Skeletal muscle satellite cell (primary cell): ENCODE measurements around the gene CHPF2.
A peak's percentile ranks its signal among the peaks of the same experiment; 100 is the strongest.

Source experiments
- H3K27me3 ChIP-seq: 2 replicates; pipeline ENCODE4 v1.7.0; 2013; ENCODE audit warnings: low read length; ENCODE audit not compliant: control insufficient read depth, insufficient read depth
- H3K36me3 ChIP-seq: 2 replicates; pipeline ENCODE4 v1.7.0; 2013; ENCODE audit warnings: mild to moderate bottlenecking, control low read depth, low read length; ENCODE audit not compliant: insufficient read depth
- H3K4me1 ChIP-seq: 2 replicates; pipeline ENCODE4 v1.7.0; 2013; ENCODE audit warnings: low read length; ENCODE audit not compliant: control insufficient read depth, insufficient read depth
- H3K4me2 ChIP-seq: 2 replicates; pipeline ENCODE4 v1.7.0; 2013; ENCODE audit warnings: mild to moderate bottlenecking, low read length
- H3K4me3 ChIP-seq: 2 replicates; pipeline ENCODE4 v1.7.0; 2013; ENCODE audit warnings: low read length
- H3K9ac ChIP-seq: 2 replicates; pipeline ENCODE4 v1.7.0; 2013; ENCODE audit warnings: mild to moderate bottlenecking, low read depth, low read length, moderate library complexity
- H3K9me3 ChIP-seq: replicated peaks from 2 replicates; pipeline ENCODE4 v1.7.0; 2013; ENCODE audit warnings: mild to moderate bottlenecking, control low read depth, low read length

CHPF2 gene

GRCh38 chr7:151251328-151251688, 19.0 kb downstream of the CHPF2 start:
- H3K4me3 ChIP-seq: peak overlapping the region; percentile 75
- peaks cover 49% of the 10 kb centered on the region for H3K4me1 ChIP-seq
- no peaks in the 10 kb centered on the region for H3K9me3 ChIP-seq
- peak overlapping the region; percentile 87 for H3K4me2 ChIP-seq
- H3K36me3 ChIP-seq: no peaks in the 10 kb centered on the region
- peak overlapping the region; percentile 88 for H3K9ac ChIP-seq
- H3K27me3 ChIP-seq: peaks cover 19% of the 10 kb centered on the region

- H3K9ac ChIP-seq: peak overlapping the region; percentile 88
- no peaks in the 10 kb centered on the region for H3K9me3 ChIP-seq
- H3K4me3 ChIP-seq: peak overlapping the region; percentile 75
- H3K4me1 ChIP-seq: peaks cover 43% of the 10 kb centered on the region
- peak overlapping the region; percentile 87 for H3K4me2 ChIP-seq
- H3K27me3 ChIP-seq: peaks cover 25% of the 10 kb centered on the region
- H3K36me3 ChIP-seq: no peaks in the 10 kb centered on the region
Observed at GRCh38 chr7:151251689-151252560, 19.6 kb downstream of the CHPF2 start.

GRCh38 chr7:151252561-151252835, 20.2 kb downstream of the CHPF2 start:
- H3K4me1 ChIP-seq: peaks cover 37% of the 10 kb centered on the region
- peak overlapping the region; percentile 75 for H3K4me3 ChIP-seq
- H3K9ac ChIP-seq: peak overlapping the region; percentile 88
- no peaks in the 10 kb centered on the region for H3K36me3 ChIP-seq
- no peaks in the 10 kb centered on the region for H3K9me3 ChIP-seq
- peaks cover 31% of the 10 kb centered on the region for H3K27me3 ChIP-seq
- peak overlapping the region; percentile 87 for H3K4me2 ChIP-seq

DNA sequence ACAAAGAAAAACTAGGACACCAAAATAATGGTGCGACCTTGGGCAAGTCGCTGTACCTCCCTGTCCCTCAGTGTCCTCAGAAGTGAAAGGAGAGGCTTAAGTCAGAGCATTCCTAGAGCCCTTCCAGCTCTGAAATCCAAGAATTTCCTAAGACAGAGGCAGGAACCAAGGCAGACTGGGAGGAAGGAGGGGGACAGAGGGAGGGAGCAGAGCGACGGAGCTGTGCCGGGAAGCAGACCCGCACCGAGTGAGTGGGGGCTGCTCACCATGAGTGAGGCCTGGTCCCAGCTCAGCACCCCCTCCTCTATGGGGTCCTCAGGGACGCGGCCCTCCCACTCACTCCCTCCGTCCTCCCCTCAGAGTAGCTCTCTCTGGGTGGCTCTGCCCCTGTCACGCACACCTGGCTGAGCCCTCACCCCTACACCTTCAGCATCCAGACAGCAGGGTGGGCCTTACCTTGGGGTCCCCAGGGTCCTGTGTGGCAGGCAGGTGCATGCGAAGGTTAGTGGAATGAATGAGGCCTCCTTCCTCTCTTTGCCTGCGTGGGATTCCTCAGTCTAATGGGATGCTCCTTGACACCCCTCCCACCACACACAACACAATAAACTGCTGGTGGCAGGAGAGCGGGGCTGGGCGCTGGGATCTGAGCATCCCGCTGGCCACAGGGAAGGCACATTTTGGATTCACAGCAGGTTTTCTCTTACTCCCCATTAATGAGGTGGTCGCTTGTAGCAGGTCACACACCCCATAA, 20.9 kb downstream of the CHPF2 start:
- no peaks in the 10 kb centered on the region for H3K9me3 ChIP-seq
- no peaks in the 10 kb centered on the region for H3K36me3 ChIP-seq
- peaks cover 36% of the 10 kb centered on the region for H3K27me3 ChIP-seq
- H3K4me1 ChIP-seq: peaks cover 33% of the 10 kb centered on the region
- peak overlapping the region; percentile 88 for H3K9ac ChIP-seq
- H3K4me3 ChIP-seq: peak overlapping the region; percentile 75
- H3K4me2 ChIP-seq: peak overlapping the region; percentile 87

GRCh38 chr7:151254316-151254715, 22.0 kb downstream of the CHPF2 start:
- H3K4me1 ChIP-seq: peaks cover 28% of the 10 kb centered on the region
- no peak overlapping the region for H3K4me3 ChIP-seq
- H3K9ac ChIP-seq: no peak overlapping the region
- no peak overlapping the region for H3K4me2 ChIP-seq
- no peaks in the 10 kb centered on the region for H3K36me3 ChIP-seq
- H3K9me3 ChIP-seq: no peaks in the 10 kb centered on the region
- peaks cover 42% of the 10 kb centered on the region for H3K27me3 ChIP-seq

- H3K4me3 ChIP-seq: no peak overlapping the region
Observed at GRCh38 chr7:151254851-151255250, 22.6 kb downstream of the CHPF2 start.

DNA sequence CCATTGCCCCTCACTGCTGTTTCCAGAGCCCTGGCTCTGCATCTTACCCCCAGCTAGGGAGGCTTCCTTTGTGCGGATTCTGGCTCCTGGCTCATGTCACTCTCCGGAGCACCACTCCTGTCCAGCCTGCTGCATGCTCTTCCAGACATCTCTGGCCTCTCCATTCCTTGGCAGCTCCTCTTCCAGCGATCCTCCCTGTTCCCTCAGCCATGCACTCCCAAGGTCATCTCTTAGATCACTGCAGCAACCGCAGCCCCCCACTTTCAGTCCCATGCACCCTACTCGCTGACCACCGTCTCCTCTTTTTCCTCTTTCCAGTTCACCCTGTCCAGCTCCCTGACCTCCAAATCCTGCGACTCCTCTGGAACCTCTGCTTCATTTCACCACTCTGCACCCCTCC, 23.1 kb downstream of the CHPF2 start:
- peaks cover 51% of the 10 kb centered on the region for H3K27me3 ChIP-seq
- no peak overlapping the region for H3K9ac ChIP-seq
- H3K4me3 ChIP-seq: no peak overlapping the region
- no peaks in the 10 kb centered on the region for H3K36me3 ChIP-seq
- H3K4me1 ChIP-seq: peaks cover 18% of the 10 kb centered on the region
- H3K4me2 ChIP-seq: no peak overlapping the region
- H3K9me3 ChIP-seq: no peaks in the 10 kb centered on the region

More at GRCh38 chr7:151254851-151255250, 22.6 kb downstream of the CHPF2 start:
- peaks cover 45% of the 10 kb centered on the region for H3K27me3 ChIP-seq
- no peak overlapping the region for H3K4me2 ChIP-seq
- H3K4me1 ChIP-seq: peaks cover 22% of the 10 kb centered on the region
- H3K9ac ChIP-seq: no peak overlapping the region
- no peaks in the 10 kb centered on the region for H3K9me3 ChIP-seq
- H3K36me3 ChIP-seq: no peaks in the 10 kb centered on the region

GRCh38 chr7:151256410-151257045, 24.2 kb downstream of the CHPF2 start:
- Histone ChIP-seq H3K9ac (no peak overlapping the region), H3K27me3 (peaks cover 62% of the 10 kb centered on the region), H3K9me3 (no peaks in the 10 kb centered on the region), H3K4me1 (peaks cover 12% of the 10 kb centered on the region), H3K4me2 (peak overlapping the region; percentile 32), H3K36me3 (no peaks in the 10 kb centered on the region), H3K4me3 (no peak overlapping the region)

- Histone ChIP-seq H3K4me2 (no peak overlapping the region), H3K36me3 (no peaks in the 10 kb centered on the region), H3K9ac (no peak overlapping the region), H3K27me3 (peaks cover 77% of the 10 kb centered on the region), H3K4me3 (no peak overlapping the region), H3K4me1 (peaks cover 1% of the 10 kb centered on the region), H3K9me3 (no peaks in the 10 kb centered on the region)
Observed at GRCh38 chr7:151257990-151258389, 25.7 kb downstream of the CHPF2 start.

DNA sequence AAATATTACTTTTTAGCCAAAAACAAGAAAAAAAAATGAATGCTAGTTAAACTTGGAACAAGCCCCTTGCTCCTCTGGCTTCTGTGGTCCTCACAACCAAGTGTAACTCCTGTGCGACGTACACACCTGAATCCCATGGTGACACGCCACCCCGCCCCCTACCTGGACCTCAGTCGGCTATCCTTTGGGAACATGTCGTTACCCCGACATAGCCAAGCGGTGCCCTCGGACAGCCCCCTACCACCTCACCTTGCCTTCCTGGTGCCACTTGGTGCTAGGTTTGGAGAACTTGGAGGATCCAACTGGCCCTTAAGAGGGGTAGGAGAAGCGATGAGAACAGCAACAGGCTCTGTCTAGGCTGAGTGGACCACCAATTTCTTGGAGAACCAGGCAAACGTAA, 28.2 kb downstream of the CHPF2 start:
- Histone ChIP-seq H3K9me3 (no peaks in the 10 kb centered on the region), H3K9ac (no peak overlapping the region), H3K27me3 (peaks cover 75% of the 10 kb centered on the region), H3K4me2 (no peak overlapping the region), H3K4me1 (no peaks in the 10 kb centered on the region), H3K4me3 (no peak overlapping the region), H3K36me3 (no peaks in the 10 kb centered on the region)

GRCh38 chr7:151260883-151261282, 28.6 kb downstream of the CHPF2 start:
- Histone ChIP-seq H3K36me3 (no peaks in the 10 kb centered on the region), H3K4me3 (no peak overlapping the region), H3K4me1 (no peaks in the 10 kb centered on the region), H3K27me3 (peaks cover 75% of the 10 kb centered on the region), H3K9me3 (no peaks in the 10 kb centered on the region), H3K9ac (no peak overlapping the region), H3K4me2 (no peak overlapping the region)
